Measurements from ENCODE around the gene C19orf67.

Gene C19orf67

DNA sequence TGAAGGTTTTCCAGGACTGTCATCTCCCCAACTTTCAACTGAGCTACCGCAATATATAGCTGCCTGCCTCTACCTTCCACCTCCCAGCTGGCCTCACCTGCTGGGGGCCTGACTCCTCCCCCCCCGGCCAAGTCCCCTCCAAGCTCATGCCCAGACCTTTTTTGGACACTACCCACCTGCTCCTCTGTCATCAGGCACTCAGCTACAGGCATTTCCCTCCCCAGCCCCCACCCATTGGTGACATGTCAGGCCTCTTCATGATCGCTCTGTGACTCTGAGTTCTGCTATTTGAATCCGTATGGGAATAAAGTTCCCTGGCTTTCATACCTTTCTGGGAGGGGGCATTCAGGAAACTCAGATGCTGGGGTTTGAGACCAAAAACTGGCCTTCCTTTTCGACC lies 30.2 kb upstream of the C19orf67 start:
- TF ChIP-seq, protein P1, sequence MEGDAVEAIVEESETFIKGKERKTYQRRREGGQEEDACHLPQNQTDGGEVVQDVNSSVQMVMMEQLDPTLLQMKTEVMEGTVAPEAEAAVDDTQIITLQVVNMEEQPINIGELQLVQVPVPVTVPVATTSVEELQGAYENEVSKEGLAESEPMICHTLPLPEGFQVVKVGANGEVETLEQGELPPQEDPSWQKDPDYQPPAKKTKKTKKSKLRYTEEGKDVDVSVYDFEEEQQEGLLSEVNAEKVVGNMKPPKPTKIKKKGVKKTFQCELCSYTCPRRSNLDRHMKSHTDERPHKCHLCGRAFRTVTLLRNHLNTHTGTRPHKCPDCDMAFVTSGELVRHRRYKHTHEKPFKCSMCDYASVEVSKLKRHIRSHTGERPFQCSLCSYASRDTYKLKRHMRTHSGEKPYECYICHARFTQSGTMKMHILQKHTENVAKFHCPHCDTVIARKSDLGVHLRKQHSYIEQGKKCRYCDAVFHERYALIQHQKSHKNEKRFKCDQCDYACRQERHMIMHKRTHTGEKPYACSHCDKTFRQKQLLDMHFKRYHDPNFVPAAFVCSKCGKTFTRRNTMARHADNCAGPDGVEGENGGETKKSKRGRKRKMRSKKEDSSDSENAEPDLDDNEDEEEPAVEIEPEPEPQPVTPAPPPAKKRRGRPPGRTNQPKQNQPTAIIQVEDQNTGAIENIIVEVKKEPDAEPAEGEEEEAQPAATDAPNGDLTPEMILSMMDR (conservative IDR thresholded peaks at IDR 0.05; ENCODE audit: low read depth, low read length) = no peak
- DNase-seq (ENCODE audit: low read depth) = no peak
- H3K4me3 ChIP-seq (ENCODE audit: low read length) = no peak overlapping the region

DNA sequence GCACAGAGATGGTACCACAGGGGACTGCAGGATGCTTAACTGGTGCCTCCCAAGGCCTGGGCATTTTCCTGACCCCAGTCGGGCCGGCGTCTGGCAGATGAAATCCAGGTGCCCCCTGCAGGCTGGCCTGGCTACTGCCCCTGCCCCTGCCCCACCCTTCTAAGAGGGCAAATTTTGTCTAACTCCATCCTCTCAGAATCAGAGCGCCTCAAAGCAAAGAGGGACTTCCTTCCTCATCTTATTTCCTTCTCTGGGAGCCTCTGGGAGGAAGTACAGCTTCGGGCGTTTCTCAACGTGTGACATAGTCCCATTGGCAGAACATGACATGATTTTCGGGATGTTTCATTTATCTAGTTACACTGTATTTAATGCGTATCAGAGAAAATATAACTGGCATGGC lies 29.3 kb upstream of the C19orf67 start:
- no peak overlapping the region for H3K4me3 ChIP-seq (ENCODE audit: low read length)
- TF ChIP-seq, protein P1 (conservative IDR thresholded peaks at IDR 0.05; ENCODE audit: low read depth, low read length) = peak; percentile 59
- DNase-seq (ENCODE audit: low read depth) = no peak

DNA sequence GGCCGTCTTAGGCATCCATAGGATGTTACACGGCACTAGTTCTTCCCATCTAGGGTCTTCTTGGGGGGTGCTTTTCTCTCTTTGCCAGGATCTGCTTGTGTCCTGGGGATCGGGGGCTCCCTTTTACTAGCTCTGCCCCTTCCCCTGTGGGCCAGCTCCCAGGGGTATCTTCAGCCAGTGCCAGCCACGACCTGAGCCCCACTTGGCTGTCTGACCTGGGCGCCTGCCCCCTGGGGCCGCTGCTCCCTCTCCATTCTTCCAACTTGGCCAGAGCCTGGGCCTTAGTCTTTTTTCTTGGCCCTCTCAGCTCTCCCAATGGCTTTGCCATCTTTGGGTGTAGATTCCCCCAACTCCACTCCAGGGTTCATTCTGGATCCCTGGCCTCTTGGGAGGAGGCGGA lies 28.9 kb upstream of the C19orf67 start:
- TF ChIP-seq, protein P1 (conservative IDR thresholded peaks at IDR 0.05; ENCODE audit: low read depth, low read length) = no peak
- no peak overlapping the region for H3K4me3 ChIP-seq (ENCODE audit: low read length)
- no peak for DNase-seq (ENCODE audit: low read depth)

DNA sequence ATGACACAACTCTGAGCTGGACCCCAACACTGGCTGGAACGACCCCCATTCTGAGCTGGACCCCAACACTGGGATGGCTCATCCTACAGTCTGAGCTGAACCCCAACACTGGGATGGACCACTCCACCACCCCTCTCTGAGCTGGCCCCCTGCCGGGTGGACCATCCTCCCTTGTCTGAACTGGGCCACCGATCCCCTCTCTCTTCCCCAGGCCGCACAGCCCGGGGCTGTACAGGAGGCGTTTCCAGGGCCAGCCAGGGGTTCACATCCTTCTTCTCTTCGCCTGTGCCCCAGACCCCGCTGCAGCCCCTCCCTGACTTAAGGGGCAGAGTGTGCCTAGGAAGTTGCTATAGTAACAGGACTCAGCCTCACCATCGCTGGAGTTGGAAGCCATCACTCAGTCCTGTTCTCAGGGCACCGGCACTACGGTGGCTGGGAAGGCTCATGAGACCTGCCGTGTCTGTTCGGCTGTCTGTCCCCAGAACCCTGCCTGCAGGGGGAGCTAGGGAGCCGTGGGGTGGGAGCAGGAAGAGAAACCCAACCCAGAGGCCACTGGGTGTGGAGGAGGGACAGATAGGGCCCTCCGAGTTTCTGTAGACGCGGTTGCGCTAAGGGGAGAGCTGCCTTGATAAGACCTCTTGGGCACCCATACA lies 28.3 kb upstream of the C19orf67 start:
- H3K4me3 ChIP-seq (ENCODE audit: low read length) = no peak overlapping the region
- TF ChIP-seq, protein P1 (conservative IDR thresholded peaks at IDR 0.05; ENCODE audit: low read depth, low read length) = peak; percentile 33

DNA sequence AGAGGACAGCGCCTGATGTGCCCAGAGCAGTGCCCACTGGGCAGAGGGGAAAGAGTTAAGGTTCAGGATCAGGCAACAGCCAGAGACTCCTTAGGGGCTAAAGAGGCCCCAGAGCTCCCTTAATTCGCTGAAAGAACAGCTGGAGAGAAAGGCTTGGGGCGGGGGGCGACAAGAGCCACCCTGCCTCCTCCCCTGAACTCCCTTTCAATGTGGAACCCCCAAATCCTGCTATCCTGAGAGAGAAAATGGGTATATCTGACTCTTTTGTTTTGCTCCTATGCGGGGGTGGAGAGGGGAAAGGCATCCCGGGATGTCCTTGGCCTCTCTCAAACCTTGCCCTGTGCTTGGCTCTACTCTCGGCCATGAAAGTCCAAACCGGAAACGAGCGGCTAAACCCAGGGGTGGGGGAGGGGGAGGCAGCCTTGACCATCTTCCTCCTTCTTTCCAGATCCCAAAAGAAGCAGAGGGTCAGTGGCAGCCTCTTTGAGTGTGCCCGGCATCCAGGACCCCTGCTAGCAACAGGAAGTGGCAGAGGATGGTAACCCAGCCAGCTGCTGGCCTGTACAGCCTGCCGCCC lies 27.3 kb upstream of the C19orf67 start:
- no peak for DNase-seq (ENCODE audit: low read depth)
- TF ChIP-seq, protein P1 (conservative IDR thresholded peaks at IDR 0.05; ENCODE audit: low read depth, low read length) = no peak
- H3K4me3 ChIP-seq (ENCODE audit: low read length) = no peak overlapping the region

More for the DNA sequence above, 28.3 kb upstream of the C19orf67 start:
- no peak for DNase-seq (ENCODE audit: low read depth)

DNA sequence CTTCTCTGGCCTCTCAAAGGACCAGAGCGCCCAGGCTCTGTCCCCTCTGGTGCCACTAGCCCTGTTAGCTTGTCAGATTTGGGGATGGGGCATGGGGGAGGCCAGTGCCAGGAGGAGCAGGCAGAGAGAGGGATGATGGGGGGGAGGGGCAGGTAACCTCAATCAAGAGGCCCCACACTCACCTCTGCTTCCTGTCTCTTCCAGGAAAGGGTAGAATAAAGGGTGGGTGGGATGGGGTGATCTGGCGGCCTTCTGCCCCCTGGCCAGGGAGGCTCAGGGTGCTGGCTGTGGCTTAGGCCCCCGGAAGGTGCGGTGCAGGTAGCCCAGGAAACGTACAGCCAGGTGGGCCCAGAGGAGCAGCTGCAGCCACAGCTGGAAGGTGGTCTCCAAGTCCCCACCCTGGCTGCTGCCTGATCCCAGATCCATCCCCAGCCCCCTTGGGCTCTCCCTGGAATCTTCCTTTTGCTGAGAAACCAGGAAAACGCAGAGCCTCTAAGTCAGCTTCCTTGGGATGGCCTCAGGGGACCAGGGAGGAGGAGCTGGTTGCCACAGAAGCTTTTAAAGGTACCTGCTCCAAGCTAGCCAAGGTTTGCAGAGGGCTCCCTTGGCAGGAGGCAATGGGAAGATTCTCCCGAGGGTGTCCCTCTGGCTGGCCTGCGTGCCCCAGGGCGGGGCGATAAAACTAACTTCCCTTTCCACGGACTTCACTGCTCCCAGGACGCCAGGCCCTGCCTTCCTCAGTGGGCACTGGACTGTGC lies 26.6 kb upstream of the C19orf67 start:
- DNase-seq (ENCODE audit: low read depth) = no peak
- TF ChIP-seq, protein P1 (conservative IDR thresholded peaks at IDR 0.05; ENCODE audit: low read depth, low read length) = no peak
- no peak overlapping the region for H3K4me3 ChIP-seq (ENCODE audit: low read length)
